Measurements from ENCODE around the gene RUBCN.
A peak's percentile ranks its signal among the peaks of the same experiment; 100 is the strongest.

RUBCN gene

DNA sequence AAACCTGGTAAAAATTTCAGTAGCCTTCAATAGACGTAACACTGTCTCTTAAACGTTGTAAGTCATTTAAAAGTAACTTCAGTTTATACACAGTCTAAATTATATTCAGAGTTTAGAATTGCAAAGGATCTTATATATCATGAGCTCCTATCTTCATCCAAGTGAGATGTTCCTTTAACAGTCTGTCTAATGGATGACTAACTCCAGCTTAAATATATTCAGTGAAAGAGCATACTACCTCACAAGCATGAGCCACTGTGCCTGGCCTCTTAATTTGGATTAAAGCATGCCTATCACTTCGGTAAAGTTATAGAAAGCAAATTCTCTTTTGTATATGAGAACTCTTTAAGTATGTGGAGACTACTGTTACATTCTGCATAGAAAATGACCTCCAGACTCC, 20.0 kb upstream of the RUBCN start:
- TF ChIP-seq OSR1 (CRISPR knock-in tag; IDR thresholded peaks at IDR 0.05), result no peak
- TF ChIP-seq ZFP3 (CRISPR knock-in tag; IDR thresholded peaks at IDR 0.05), result no peak
- TF ChIP-seq CSDC2 (CRISPR knock-in tag; IDR thresholded peaks at IDR 0.05), result no peak
- TF ChIP-seq SNAI2 (CRISPR knock-in tag; IDR thresholded peaks at IDR 0.05), result no peak
- no peak for TF ChIP-seq ZNF70 (CRISPR knock-in tag; IDR thresholded peaks at IDR 0.05)
- TF ChIP-seq, protein P1, sequence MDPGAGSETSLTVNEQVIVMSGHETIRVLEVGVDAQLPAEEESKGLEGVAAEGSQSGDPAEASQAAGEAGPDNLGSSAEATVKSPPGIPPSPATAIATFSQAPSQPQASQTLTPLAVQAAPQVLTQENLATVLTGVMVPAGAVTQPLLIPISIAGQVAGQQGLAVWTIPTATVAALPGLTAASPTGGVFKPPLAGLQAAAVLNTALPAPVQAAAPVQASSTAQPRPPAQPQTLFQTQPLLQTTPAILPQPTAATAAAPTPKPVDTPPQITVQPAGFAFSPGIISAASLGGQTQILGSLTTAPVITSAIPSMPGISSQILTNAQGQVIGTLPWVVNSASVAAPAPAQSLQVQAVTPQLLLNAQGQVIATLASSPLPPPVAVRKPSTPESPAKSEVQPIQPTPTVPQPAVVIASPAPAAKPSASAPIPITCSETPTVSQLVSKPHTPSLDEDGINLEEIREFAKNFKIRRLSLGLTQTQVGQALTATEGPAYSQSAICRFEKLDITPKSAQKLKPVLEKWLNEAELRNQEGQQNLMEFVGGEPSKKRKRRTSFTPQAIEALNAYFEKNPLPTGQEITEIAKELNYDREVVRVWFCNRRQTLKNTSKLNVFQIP (CRISPR knock-in tag; IDR thresholded peaks at IDR 0.05; ENCODE audit: borderline replicate concordance, low read depth), result no peak
- no peak for TF ChIP-seq ZNF565 (CRISPR knock-in tag; conservative IDR thresholded peaks at IDR 0.05; ENCODE audit: low read depth)
- TF ChIP-seq RARB (CRISPR knock-in tag; IDR thresholded peaks at IDR 0.05), result no peak
- TF ChIP-seq, protein P2, sequence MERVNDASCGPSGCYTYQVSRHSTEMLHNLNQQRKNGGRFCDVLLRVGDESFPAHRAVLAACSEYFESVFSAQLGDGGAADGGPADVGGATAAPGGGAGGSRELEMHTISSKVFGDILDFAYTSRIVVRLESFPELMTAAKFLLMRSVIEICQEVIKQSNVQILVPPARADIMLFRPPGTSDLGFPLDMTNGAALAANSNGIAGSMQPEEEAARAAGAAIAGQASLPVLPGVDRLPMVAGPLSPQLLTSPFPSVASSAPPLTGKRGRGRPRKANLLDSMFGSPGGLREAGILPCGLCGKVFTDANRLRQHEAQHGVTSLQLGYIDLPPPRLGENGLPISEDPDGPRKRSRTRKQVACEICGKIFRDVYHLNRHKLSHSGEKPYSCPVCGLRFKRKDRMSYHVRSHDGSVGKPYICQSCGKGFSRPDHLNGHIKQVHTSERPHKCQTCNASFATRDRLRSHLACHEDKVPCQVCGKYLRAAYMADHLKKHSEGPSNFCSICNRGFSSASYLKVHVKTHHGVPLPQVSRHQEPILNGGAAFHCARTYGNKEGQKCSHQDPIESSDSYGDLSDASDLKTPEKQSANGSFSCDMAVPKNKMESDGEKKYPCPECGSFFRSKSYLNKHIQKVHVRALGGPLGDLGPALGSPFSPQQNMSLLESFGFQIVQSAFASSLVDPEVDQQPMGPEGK (CRISPR knock-in tag; IDR thresholded peaks at IDR 0.05; ENCODE audit: borderline replicate concordance), result no peak
- no peak for TF ChIP-seq TCF4 (CRISPR knock-in tag; IDR thresholded peaks at IDR 0.05; ENCODE audit: borderline replicate concordance)
- TF ChIP-seq, protein P3, sequence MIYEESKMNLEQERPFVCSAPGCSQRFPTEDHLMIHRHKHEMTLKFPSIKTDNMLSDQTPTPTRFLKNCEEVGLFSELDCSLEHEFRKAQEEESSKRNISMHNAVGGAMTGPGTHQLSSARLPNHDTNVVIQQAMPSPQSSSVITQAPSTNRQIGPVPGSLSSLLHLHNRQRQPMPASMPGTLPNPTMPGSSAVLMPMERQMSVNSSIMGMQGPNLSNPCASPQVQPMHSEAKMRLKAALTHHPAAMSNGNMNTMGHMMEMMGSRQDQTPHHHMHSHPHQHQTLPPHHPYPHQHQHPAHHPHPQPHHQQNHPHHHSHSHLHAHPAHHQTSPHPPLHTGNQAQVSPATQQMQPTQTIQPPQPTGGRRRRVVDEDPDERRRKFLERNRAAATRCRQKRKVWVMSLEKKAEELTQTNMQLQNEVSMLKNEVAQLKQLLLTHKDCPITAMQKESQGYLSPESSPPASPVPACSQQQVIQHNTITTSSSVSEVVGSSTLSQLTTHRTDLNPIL (CRISPR knock-in tag; IDR thresholded peaks at IDR 0.05; ENCODE audit: low read depth), result no peak
- TF ChIP-seq ESRRG (CRISPR knock-in tag; IDR thresholded peaks at IDR 0.05), result no peak
- TF ChIP-seq, protein P4, sequence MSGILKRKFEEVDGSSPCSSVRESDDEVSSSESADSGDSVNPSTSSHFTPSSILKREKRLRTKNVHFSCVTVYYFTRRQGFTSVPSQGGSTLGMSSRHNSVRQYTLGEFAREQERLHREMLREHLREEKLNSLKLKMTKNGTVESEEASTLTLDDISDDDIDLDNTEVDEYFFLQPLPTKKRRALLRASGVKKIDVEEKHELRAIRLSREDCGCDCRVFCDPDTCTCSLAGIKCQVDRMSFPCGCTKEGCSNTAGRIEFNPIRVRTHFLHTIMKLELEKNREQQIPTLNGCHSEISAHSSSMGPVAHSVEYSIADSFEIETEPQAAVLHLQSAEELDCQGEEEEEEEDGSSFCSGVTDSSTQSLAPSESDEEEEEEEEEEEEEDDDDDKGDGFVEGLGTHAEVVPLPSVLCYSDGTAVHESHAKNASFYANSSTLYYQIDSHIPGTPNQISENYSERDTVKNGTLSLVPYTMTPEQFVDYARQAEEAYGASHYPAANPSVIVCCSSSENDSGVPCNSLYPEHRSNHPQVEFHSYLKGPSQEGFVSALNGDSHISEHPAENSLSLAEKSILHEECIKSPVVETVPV (CRISPR knock-in tag; IDR thresholded peaks at IDR 0.05), result no peak
- no peak for TF ChIP-seq ZC3H10 (CRISPR knock-in tag; IDR thresholded peaks at IDR 0.05)
- TF ChIP-seq BACH2 (CRISPR knock-in tag; IDR thresholded peaks at IDR 0.05; ENCODE audit: borderline replicate concordance), result no peak
- TF ChIP-seq GLIS3 (CRISPR knock-in tag; IDR thresholded peaks at IDR 0.05), result no peak
- TF ChIP-seq PPARA (CRISPR knock-in tag; IDR thresholded peaks at IDR 0.05; ENCODE audit: borderline replicate concordance), result no peak
- TF ChIP-seq ZFP30 (CRISPR knock-in tag; IDR thresholded peaks at IDR 0.05), result no peak
- peak; percentile 51 for ATAC-seq

DNA sequence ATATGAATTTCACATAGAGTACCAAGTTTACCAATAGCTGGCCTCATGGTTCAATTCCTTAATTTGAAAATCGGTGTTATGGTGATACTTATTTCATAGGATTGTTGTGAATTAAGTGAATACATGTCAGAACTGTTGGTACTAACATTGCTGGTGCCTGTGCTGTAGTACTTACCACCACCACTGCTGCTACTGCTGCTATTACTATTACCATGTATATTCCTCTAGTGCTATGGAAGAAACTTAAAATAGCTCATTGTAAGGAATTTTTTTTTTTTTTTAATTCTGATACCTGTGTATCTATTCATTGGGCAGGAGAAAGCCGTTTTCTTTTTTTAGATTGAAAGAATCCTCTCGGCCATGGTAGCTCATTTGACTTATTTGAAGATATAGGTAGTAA, 16.6 kb upstream of the RUBCN start:
- no peak for TF ChIP-seq OSR1 (CRISPR knock-in tag; IDR thresholded peaks at IDR 0.05)
- TF ChIP-seq ZFP30 (CRISPR knock-in tag; IDR thresholded peaks at IDR 0.05), result no peak
- TF ChIP-seq SNAI2 (CRISPR knock-in tag; IDR thresholded peaks at IDR 0.05), result no peak
- no peak for ATAC-seq

DNA sequence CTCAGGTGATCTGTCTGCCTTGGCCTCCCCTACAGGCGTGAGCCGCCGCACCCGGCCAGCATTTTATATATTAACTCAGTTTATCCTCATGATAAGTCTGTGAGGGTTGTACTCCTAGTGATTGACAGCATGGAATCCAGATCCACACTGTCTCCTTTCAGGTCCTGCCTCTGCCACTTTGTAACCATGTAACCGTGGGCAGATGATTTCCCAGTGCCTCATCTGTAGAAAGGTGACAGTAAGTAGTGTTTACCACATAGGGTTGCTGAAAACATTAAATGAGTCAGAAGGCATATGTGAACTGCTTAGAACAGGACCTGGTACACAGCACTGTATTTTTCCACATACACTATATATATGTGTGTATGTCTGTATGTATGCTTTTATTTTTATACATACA, 15.4 kb upstream of the RUBCN start:
- TF ChIP-seq TCF4 (CRISPR knock-in tag; IDR thresholded peaks at IDR 0.05; ENCODE audit: borderline replicate concordance), result no peak
- no peak for ATAC-seq

DNA sequence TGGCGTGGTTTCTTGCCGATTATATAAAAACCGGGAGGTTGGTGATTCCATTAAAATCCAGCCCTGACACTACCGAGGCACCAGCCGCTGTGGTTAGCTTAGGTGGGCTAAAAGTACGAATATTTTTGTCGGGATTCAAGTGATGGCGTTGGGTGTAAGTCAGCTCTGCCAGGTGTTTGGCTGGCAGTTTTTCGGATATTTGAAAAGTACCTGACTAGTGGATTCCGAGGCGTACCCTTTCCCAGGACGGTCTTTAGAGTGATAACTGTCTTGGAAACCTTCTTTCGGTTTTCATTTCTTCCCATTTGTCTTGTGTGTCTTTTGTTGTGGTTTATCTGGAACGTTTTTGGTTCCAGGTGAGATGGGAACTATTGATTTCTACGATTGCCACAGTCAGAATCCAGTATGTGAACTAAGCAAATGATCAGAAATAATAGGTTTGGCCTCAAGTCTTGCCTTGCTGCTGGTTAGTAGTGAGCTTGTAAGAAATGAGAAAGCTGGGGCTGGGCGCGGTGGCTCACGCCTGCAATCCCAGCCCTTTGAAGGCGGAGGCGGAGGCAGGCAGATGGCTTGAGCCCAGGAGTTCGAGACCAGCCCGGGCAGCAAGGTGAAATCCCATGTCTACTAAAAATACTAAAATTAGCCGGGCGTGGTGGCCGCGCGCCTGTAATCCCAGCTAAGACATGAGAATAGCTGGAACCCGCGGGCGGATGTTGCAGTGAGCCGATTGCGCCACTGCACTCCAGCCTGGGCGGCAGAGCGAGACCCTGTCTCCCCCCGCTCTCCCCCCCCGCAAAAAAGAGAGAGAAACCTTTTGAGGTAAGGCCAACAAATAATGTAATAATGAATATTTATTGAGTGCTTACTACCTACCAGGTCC, 14.4 kb upstream of the RUBCN start:
- no peak for TF ChIP-seq BACH2 (CRISPR knock-in tag; IDR thresholded peaks at IDR 0.05; ENCODE audit: borderline replicate concordance)
- TF ChIP-seq, protein P2 (CRISPR knock-in tag; IDR thresholded peaks at IDR 0.05; ENCODE audit: borderline replicate concordance), result peak; percentile 43; the same call in 1 of the 2 replicates
- ATAC-seq, result peak; percentile 10
